ENCODE measurements around the gene CFAP410. TPM values are rescaled to one million over a fixed set of nuclear protein-coding genes. Genes with fewer than 3 reads are reported as not detected.

The CFAP410 gene
- total RNA-seq, 2 donors from 2014 or later = 33.1 to 35.7 TPM

- H3K9me3 Mint-ChIP-seq = no peaks in the 10 kb centered on the region
- DNase-seq = no peak
- no peaks in the 10 kb centered on the region for H3K4me1 Mint-ChIP-seq
- TF ChIP-seq CTCF (conservative IDR thresholded peaks at IDR 0.05) = no peak
- Histone ChIP-seq H3K27me3 (ENCODE audit: control insufficient read depth, insufficient read depth, low read length, poor library complexity, severe bottlenecking) (no peaks in the 10 kb centered on the region), H3K9me3 (ENCODE audit: control insufficient read depth, low read length) (no peaks in the 10 kb centered on the region), H3K4me3 (ENCODE audit: low read length) (no peak overlapping the region), H3K9ac (ENCODE audit: extremely low read depth, low read length, poor library complexity, severe bottlenecking) (no peak overlapping the region), H3K27ac (ENCODE audit: low read depth, low read length) (no peak overlapping the region), H3K36me3 (ENCODE audit: control insufficient read depth, insufficient read depth, low read length) (no peaks in the 10 kb centered on the region), H3K4me1 (ENCODE audit: control insufficient read depth, insufficient read depth, low read length) (peaks cover 3% of the 10 kb centered on the region)
- 86 to 88% methylated on average over 8 to 16 of the region's 16 CpGs for WGBS, 2 experiments (ENCODE audit: insufficient coverage in 1 of 2, insufficient read length in 1 of 2)
- no peaks in the 10 kb centered on the region for H3K36me3 Mint-ChIP-seq (ENCODE audit: low read depth)
- H3K27ac Mint-ChIP-seq = no peak overlapping the region
- no peak overlapping the region for H3K4me3 Mint-ChIP-seq
- H3K27me3 Mint-ChIP-seq (ENCODE audit: insufficient read depth) = peaks cover under 1% of the 10 kb centered on the region
These were observed 48.7 kb downstream of the CFAP410 start for GRCh38 chr21:44290327-44291077.

- Mint-ChIP-seq H3K9me3 (no peaks in the 10 kb centered on the region), H3K27ac (no peak overlapping the region), H3K4me3 (no peak overlapping the region), H3K27me3 (ENCODE audit: insufficient read depth) (peaks cover 4% of the 10 kb centered on the region), H3K4me1 (peaks cover 2% of the 10 kb centered on the region), H3K36me3 (ENCODE audit: low read depth) (no peaks in the 10 kb centered on the region)
- Histone ChIP-seq H3K27ac (ENCODE audit: low read depth, low read length) (no peak overlapping the region), H3K4me3 (ENCODE audit: low read length) (no peak overlapping the region), H3K4me1 (ENCODE audit: control insufficient read depth, insufficient read depth, low read length) (peaks cover 5% of the 10 kb centered on the region), H3K36me3 (ENCODE audit: control insufficient read depth, insufficient read depth, low read length) (no peaks in the 10 kb centered on the region), H3K27me3 (ENCODE audit: control insufficient read depth, insufficient read depth, low read length, poor library complexity, severe bottlenecking) (no peaks in the 10 kb centered on the region), H3K9me3 (ENCODE audit: control insufficient read depth, low read length) (no peaks in the 10 kb centered on the region), H3K9ac (ENCODE audit: extremely low read depth, low read length, poor library complexity, severe bottlenecking) (no peak overlapping the region)
- 85 to 89% methylated on average over 14 to 24 of the region's 24 CpGs for WGBS, 2 experiments (ENCODE audit: insufficient coverage in 1 of 2, insufficient read length in 1 of 2)
- no peak for TF ChIP-seq CTCF (conservative IDR thresholded peaks at IDR 0.05)
- no peak for DNase-seq
These were observed 49.7 kb downstream of the CFAP410 start for GRCh38 chr21:44289381-44290010.

DNA sequence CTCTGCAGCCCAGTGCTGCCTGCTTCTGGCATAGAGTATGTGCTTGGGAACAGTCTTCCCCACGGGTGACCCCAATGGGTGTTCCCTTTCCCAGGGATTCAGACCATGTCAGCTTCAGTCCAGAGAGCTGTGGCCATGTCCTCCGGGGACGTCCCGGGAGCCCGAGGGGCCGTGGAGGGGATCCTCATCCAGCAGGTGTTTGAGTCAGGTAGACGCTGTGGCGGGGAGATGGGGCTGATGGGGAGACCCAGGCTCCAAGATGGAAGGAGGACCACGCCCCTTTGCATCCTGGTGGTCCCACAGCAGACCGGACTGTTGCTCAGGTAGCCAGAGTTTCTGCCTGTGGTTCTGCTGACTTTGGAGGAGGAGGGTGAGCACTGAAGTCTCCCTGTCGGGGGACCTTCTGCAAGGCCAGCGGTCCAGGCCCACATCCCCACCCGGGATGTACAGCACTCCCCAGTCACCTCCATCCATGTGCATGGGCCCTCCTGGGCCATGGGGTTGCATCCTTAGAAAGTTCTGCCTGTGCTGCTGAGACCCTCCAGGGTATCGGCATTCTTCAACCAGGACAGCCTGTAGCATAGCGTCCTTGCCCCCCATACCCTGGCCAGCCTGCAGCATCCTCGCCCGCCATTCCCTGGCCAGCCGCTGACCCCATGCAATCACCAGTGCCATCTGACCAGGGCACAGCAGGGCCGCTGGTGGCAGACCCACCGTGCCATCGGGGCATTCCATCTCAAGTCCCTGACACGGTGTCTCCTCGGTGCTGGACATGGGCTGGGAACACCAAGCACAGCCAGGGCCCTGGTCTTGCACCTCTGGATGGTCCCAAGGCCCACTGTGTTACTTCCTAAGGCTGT is 50.7 kb downstream of the CFAP410 start:
- H3K27ac Mint-ChIP-seq = no peak overlapping the region

More for the DNA sequence above, 50.7 kb downstream of the CFAP410 start:
- H3K27me3 Mint-ChIP-seq (ENCODE audit: insufficient read depth) = peaks cover 4% of the 10 kb centered on the region
- Histone ChIP-seq H3K4me1 (ENCODE audit: control insufficient read depth, insufficient read depth, low read length) (peaks cover 15% of the 10 kb centered on the region), H3K36me3 (ENCODE audit: control insufficient read depth, insufficient read depth, low read length) (no peaks in the 10 kb centered on the region), H3K9me3 (ENCODE audit: control insufficient read depth, low read length) (no peaks in the 10 kb centered on the region), H3K27me3 (ENCODE audit: control insufficient read depth, insufficient read depth, low read length, poor library complexity, severe bottlenecking) (no peaks in the 10 kb centered on the region), H3K4me3 (ENCODE audit: low read length) (no peak overlapping the region), H3K9ac (ENCODE audit: extremely low read depth, low read length, poor library complexity, severe bottlenecking) (no peak overlapping the region), H3K27ac (ENCODE audit: low read depth, low read length) (no peak overlapping the region)
- DNase-seq = no peak
- peaks cover 12% of the 10 kb centered on the region for H3K4me1 Mint-ChIP-seq
- no peaks in the 10 kb centered on the region for H3K36me3 Mint-ChIP-seq (ENCODE audit: low read depth)
- no peak overlapping the region for H3K4me3 Mint-ChIP-seq
- 93 to 96% methylated on average over 21 to 23 of the region's 23 CpGs for WGBS, 2 experiments (ENCODE audit: insufficient coverage in 1 of 2, insufficient read length in 1 of 2)
- TF ChIP-seq CTCF (conservative IDR thresholded peaks at IDR 0.05) = no peak
- no peaks in the 10 kb centered on the region for H3K9me3 Mint-ChIP-seq
